GM19023 (cell line): ENCODE results near the gene BAG3.
"Not testable (repeated sequence)": the region's sequence is repeated elsewhere in the genome, so short reads cannot be mapped to it uniquely, and the experiment has no call there.

Experiments used
- ATAC-seq: cut with Tn5 transposase; IDR thresholded peaks from one replicate; pipeline ENCODE4 v1.9.1; 2021; ENCODE audit warnings: mild to moderate bottlenecking, moderate library complexity; ENCODE audit not compliant: unreplicated experiment

BAG3 gene

GRCh38 chr10:119650692-119651513 lies at the start of gene BAG3:
TSS of gene BAG3 (plus strand) at chr10:119651380. CDS start at chr10:119651676, 296 bp downstream.
- ATAC-seq = peak; percentile 86

GRCh38 chr10:119602241-119603095 lies 48.7 kb upstream of the BAG3 start:
- no peak for ATAC-seq

- ATAC-seq = no peak
These were observed 46.7 kb upstream of the BAG3 start for GRCh38 chr10:119604468-119604867.

GRCh38 chr10:119608316-119609155 lies 42.6 kb upstream of the BAG3 start:
- no peak for ATAC-seq

GRCh38 chr10:119609516-119609915 lies 41.7 kb upstream of the BAG3 start:
- ATAC-seq = no peak

GRCh38 chr10:119611433-119611832 lies 39.7 kb upstream of the BAG3 start:
- ATAC-seq = no peak

GRCh38 chr10:119613741-119614140 lies 37.4 kb upstream of the BAG3 start:
- no peak for ATAC-seq

- ATAC-seq = no peak
These were observed 36.5 kb upstream of the BAG3 start for GRCh38 chr10:119614686-119615085.

GRCh38 chr10:119616882-119617570 lies 34.2 kb upstream of the BAG3 start:
- ATAC-seq = no peak

- no peak for ATAC-seq
These were observed 32.0 kb upstream of the BAG3 start for GRCh38 chr10:119619215-119619614.

GRCh38 chr10:119619811-119620210 lies 31.4 kb upstream of the BAG3 start:
- ATAC-seq = not testable (repeated sequence)

- ATAC-seq = no peak
These were observed 30.7 kb upstream of the BAG3 start for GRCh38 chr10:119620241-119621077.

GRCh38 chr10:119621078-119621384 lies 30.1 kb upstream of the BAG3 start:
- ATAC-seq = no peak

- no peak for ATAC-seq
These were observed 25.5 kb upstream of the BAG3 start for GRCh38 chr10:119625570-119626280.

- no peak for ATAC-seq
These were observed 20.9 kb upstream of the BAG3 start for GRCh38 chr10:119630300-119630699.

- ATAC-seq = no peak
These were observed 17.5 kb upstream of the BAG3 start for GRCh38 chr10:119633538-119634218.

- ATAC-seq = no peak
These were observed 17.0 kb upstream of the BAG3 start for GRCh38 chr10:119634219-119634544.

- ATAC-seq = no peak
These were observed 13.5 kb upstream of the BAG3 start for GRCh38 chr10:119637631-119638030.

- no peak for ATAC-seq
These were observed 12.2 kb upstream of the BAG3 start for GRCh38 chr10:119638982-119639381.
